ENCODE measurements around the gene STXBP6. TPM values are rescaled to one million over a fixed set of nuclear protein-coding genes. Genes with fewer than 3 reads are reported as not detected.

Gene STXBP6
- total and polyA plus RNA-seq, 2 of the 13 experiments (the other 11 are each of a cell fraction or from before 2014, with no cell fraction given) = 35.3 to 42.8 TPM

GRCh38 chr14:24813819-24814259, 236.1 kb downstream of the STXBP6 start (continued):
- TF ChIP-seq TRIM24 (CRISPR knock-in tag; IDR thresholded peaks at IDR 0.05) = no peak
- no peak for TF ChIP-seq NR2F2 (IDR thresholded peaks at IDR 0.05; ENCODE audit: borderline replicate concordance, low read depth)
- no peak for TF ChIP-seq ZNF275 (CRISPR knock-in tag; IDR thresholded peaks at IDR 0.05; ENCODE audit: borderline replicate concordance)
- 0 out of 2 replicates have a peak, but pooled peaks have one; percentile 41 for TF ChIP-seq KAT8 (CRISPR knock-in tag; IDR thresholded peaks at IDR 0.05)
- no peak for TF ChIP-seq HIC2 (CRISPR knock-in tag; IDR thresholded peaks at IDR 0.05; ENCODE audit: low read depth)
- TF ChIP-seq E2F2 (CRISPR knock-in tag; IDR thresholded peaks at IDR 0.05; ENCODE audit: borderline replicate concordance) = no peak
- TF ChIP-seq NFIC (IDR thresholded peaks at IDR 0.05; ENCODE audit: low read length) = no peak
- no peak for TF ChIP-seq MYC (CRISPR knock-in tag; IDR thresholded peaks at IDR 0.05; ENCODE audit: borderline replicate concordance)
- no peak for TF ChIP-seq BRCA1 (CRISPR knock-in tag; IDR thresholded peaks at IDR 0.05)
- TF ChIP-seq MLXIP (CRISPR knock-in tag; IDR thresholded peaks at IDR 0.05; ENCODE audit: borderline replicate concordance) = no peak
- TF ChIP-seq ISL2 (CRISPR knock-in tag; IDR thresholded peaks at IDR 0.05) = no peak
- no peak for TF ChIP-seq ZNF446 (CRISPR knock-in tag; IDR thresholded peaks at IDR 0.05)
- no peak for TF ChIP-seq THAP9 (CRISPR knock-in tag; IDR thresholded peaks at IDR 0.05; ENCODE audit: borderline replicate concordance)
- 0 out of 2 replicates have a peak, but pooled peaks have one; percentile 22 for TF ChIP-seq THRA (CRISPR knock-in tag; IDR thresholded peaks at IDR 0.05; ENCODE audit: borderline replicate concordance)
- no peak for TF ChIP-seq ZIK1 (CRISPR knock-in tag; IDR thresholded peaks at IDR 0.05; ENCODE audit: borderline replicate concordance, low read depth)
- no peak for TF ChIP-seq THAP7 (CRISPR knock-in tag; IDR thresholded peaks at IDR 0.05)
- TF ChIP-seq RARA (CRISPR knock-in tag; IDR thresholded peaks at IDR 0.05) = peak; percentile 54; the same call in 1 of the 2 replicates

Measured in HepG2 (cell line).